Measurements from ENCODE around the gene NEIL3.

GRCh38 chr4:177311589-177311988, 1.9 kb downstream of the NEIL3 start:
- no peak for TF ChIP-seq CTCF (IDR thresholded peaks at IDR 0.05)
- TF ChIP-seq POLR2A (IDR thresholded peaks at IDR 0.05), result no peak
- no peak for TF ChIP-seq POLR2AphosphoS5 (IDR thresholded peaks at IDR 0.05)
- no peak for TF ChIP-seq EP300 (IDR thresholded peaks at IDR 0.05; ENCODE audit: low read depth)

Data from transverse colon (tissue), 4 donors.